ENCODE measurements around the gene ANKRD31.
"Not testable (repeated sequence)": the region's sequence is repeated elsewhere in the genome, so short reads cannot be mapped to it uniquely, and the experiment has no call there.

ANKRD31 gene

DNA sequence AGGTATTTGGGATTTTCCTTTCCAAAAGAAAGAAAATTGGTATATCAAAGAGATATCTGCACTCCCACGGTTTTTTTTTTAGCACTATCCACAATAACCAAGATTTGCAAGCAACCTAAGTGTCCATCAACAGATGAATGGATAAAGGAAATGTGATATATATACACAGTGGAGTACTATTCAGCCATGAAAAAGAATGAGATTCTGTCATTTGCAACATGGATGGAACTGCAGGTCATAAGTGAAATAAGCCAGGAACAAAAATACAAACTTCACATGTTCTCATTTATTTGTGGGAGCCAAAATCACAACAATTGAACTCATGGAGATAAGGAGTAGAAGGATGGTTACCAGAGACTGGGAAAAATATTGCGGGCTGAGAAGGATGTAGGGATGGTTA is 9.8 kb downstream of the ANKRD31 start:
- no peak for DNase-seq

DNA sequence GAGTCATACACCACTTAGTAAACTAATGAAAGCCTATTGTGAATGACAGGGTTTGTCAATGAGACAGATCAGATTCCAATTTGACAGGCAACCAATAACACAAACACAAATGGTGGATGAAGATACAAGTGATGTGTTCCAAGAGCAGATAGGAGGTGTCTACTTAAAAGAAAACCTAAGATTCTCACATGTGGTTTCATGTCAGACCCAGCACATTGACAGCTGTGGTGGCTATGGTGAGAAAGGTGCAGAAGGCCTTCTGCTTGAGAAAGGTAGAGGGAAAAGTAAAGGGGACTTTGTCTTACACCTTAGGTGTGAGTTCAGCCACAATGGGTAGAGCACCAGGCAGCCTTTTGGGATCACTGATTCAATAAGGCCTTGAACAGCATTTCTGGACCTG is 11.2 kb downstream of the ANKRD31 start:
- no peak for DNase-seq

- DNase-seq = not testable (repeated sequence)
Observed at GRCh38 chr5:75220787-75221186, 15.9 kb downstream of the ANKRD31 start.

DNA sequence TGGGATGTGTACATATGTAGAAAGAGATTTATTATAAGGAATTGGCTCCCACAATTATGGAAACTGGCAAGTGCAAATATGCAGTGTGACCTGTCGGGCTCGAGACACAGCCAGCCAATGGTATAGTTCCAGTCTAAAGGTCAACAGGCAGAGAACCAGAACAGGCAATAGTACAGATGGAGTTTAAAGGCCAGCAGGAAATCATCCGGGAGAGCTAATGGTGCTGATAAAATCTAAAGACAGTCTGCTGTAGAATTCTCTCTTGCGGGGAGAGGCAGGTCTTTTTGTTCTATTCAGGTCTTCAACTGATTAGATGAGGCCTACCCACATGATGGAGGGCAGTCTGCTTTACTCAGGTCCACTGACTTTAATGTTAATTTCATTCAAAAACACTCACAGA is 21.8 kb downstream of the ANKRD31 start:
- no peak for DNase-seq

GRCh38 chr5:75214409-75214808 is 22.3 kb downstream of the ANKRD31 start:
- no peak for DNase-seq

- no peak for DNase-seq
Observed at GRCh38 chr5:75203604-75204003, 33.1 kb downstream of the ANKRD31 start.

DNA sequence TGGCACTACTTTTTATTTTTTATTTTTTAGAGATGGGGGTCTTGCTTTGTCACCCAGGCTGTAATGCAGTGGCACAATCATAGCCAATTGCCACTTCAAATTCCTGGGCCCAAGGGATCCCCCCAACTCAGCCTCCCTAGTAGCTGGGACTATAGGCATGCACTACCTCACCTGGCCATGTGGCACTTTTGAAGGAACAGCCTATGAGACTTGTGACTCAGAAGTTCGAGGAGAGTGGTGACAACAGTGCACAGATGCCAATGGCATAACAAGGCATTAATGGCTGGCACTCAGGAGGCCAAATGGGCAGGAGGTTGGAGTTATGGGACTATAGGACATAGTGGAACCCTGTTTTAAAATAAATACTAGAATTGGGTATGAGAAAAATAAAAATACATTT is 33.7 kb downstream of the ANKRD31 start:
- no peak for DNase-seq

DNA sequence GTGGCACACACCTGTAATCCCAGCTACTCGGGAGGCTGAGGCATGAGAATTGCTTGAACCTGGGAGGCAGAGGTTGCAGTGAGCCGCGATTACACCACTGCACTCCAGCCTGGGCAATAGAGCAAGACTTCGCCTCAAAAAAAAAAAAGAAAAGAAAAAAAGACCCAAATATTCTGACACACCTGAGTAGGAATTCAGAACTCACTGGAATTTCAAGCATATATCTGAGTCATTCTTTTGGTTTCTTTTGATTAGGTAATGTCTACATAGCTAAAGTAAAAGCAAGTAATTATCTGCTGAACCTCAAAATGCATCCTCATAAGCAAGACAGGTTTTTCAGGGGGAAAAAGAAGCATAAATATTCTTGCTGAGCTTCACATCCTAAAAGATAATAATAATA is 35.9 kb downstream of the ANKRD31 start:
- DNase-seq = no peak

DNA sequence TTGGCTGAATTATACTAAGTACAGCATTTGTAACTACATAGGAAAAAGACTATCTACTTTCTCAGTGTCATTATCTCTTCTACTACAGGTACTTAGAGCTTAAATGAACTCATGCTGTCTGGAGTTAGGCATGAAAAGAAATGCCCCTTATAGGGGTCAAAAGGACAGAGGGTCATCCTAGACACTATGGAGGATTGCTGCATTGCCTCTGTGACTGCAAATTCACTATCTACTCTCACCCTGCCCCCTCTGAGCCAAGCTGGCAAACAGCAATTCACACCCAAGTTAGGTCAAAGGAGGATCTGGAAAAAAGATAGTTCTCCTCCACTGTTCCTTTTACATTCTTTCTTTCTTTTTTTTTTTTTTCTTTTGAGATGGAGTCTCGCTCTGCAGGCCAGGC is 36.7 kb downstream of the ANKRD31 start:
- no peak for DNase-seq

- DNase-seq = no peak
Observed at GRCh38 chr5:75199071-75199470, 37.6 kb downstream of the ANKRD31 start.

GRCh38 chr5:75197745-75198144 is 38.9 kb downstream of the ANKRD31 start:
- DNase-seq = no peak

GRCh38 chr5:75192804-75193203 is 43.9 kb downstream of the ANKRD31 start:
- DNase-seq = peak; percentile 4

DNA sequence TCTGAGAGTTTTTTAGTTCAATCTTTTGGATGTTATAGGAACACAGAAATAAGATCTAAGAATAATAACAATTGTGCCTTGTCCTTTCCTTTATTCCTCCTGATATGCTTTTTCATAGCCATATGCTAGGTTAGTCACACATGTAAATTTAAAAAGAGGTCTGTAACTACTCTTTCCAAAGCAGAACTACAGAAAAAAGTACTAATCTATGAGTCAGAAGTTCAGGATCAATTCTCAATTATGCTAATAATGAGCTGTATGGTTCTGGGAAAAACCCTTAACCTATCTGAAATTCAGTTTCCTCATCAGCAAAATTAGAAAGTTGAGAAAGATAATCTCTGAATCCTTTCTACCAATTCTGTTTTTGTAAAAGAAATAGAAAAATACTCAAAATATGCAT is 44.4 kb downstream of the ANKRD31 start:
- DNase-seq = no peak

DNA sequence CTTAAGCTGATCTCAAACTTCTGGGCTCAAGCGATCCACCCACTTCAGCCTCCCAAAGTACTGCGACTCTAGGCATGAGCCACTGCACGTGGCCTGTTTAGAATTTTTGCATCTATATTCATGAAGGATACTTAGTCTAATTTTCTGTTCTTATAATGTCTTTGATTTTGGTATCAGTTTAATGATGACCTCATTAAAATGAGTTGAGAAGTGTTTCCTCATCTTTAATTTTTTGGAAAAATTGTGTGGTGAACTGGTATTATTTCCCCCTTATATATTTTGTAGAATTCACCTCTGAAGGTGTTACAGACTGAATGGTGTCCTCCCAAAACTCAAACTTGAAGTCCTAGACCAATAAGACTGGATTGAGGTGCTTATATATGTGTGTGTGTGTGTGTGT is 46.5 kb downstream of the ANKRD31 start:
- DNase-seq = no peak

GRCh38 chr5:75189353-75189752 is 47.3 kb downstream of the ANKRD31 start:
- DNase-seq = no peak

- DNase-seq = no peak
Observed at GRCh38 chr5:75185763-75186162, 50.9 kb downstream of the ANKRD31 start.

GRCh38 chr5:75176009-75176408 is 60.7 kb downstream of the ANKRD31 start:
- DNase-seq = not testable (repeated sequence)

- not testable (repeated sequence) for DNase-seq
Observed at GRCh38 chr5:75174872-75175271, 61.8 kb downstream of the ANKRD31 start.

- DNase-seq = no peak
Observed at GRCh38 chr5:75169516-75169915, 67.2 kb downstream of the ANKRD31 start.

GRCh38 chr5:75168026-75168735 is 68.5 kb downstream of the ANKRD31 start:
- DNase-seq = no peak

GRCh38 chr5:75167345-75167744 is 69.3 kb downstream of the ANKRD31 start:
- no peak for DNase-seq

DNA sequence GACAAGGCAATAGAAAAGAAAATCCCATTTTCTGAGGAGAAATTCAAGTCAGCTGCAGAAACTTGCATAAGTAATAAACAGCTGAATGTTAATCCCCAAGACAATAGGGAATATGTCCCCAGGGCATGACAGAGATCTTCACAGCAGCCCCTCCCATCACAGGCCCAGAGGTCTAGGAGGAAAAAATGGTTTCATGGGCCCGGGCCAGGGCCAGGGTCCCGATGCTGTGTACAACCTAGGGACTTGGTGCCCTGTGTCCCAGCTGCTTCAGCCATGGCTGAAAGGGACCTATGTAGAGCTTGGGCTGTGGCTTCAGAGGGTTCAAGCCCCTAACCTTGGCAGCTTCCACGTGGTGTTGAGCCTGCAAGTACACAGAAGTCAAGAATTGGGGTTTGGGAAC is 75.2 kb downstream of the ANKRD31 start:
- not testable (repeated sequence) for DNase-seq

DNA sequence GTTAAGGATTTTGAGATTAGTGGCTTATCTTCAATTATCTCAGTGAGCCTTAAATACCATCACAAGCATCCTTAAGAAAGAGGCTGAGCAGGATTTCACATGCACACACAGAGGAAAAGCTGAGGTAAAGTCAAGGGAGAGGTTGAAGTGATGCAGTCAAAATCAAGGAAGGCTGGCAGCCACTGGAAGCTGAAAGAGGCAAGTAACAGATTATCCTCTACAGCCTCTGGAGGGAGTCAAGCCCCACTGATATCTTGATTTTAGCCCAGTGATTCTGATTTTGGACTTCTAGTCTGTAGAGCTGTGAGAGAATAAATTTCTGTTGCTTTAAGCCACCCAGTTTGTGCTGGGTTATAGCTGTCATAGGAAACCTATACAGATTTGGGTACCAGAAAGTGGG is 80.1 kb downstream of the ANKRD31 start:
- DNase-seq = no peak

DNA sequence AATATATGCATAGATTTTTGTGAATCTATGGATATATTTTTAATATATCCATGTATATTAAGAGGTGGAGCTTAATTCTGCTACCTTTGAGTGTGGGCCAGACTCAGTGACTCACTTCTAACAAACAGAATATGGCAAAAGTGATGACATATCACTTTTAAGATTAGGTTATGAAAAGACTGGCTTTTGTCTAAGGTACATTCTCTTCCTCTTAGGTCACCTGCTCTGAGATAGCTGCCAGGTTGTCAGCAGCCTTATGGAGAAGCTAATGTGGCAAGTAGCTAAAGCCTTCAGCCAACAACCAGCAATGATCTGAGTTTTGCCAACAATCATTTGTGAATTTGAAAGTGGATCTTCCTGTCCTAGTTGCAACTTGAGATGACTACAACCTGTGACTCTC is 83.8 kb downstream of the ANKRD31 start:
- no peak for DNase-seq

DNA sequence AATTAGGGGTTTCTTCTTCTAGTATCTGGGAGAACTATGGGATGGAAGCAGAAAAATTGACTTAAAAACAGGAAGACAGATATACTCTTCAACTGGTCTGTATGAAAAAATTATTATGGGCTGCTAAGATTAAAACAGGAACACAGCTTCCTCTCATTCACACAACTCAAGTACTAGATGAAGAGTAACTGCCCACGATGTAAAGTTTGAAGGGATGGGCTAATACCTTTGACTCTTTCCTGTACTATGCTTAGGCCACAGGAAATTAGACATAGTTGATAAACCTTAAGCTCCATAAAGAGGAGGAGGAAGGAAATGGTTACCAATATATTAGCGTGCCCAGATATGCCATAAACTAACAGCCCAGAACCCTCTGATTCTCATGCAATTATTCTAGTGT is 88.6 kb downstream of the ANKRD31 start:
- DNase-seq = no peak

All from stimulated activated CD4-positive, alpha-beta T cell treated with anti-CD3 and anti-CD28 coated beads, Interleukin-2, amount 100 ng/mL, for 48 hours (primary cell).